WTC11 (cell line): ENCODE measurements around the gene CREB3. TPM values are rescaled to one million over a fixed set of nuclear protein-coding genes. Genes with fewer than 3 reads are reported as not detected.

Source experiments
- AFF4 ChIP-seq: sonication (generic); formaldehyde crosslinking; IDR thresholded peaks from 2 replicates; pipeline ENCODE4 v1.8.1; 2023; ENCODE audit warnings: mild to moderate bottlenecking, missing genetic modification reagents, borderline replicate concordance
- ATF1 ChIP-seq: sonication (generic); formaldehyde crosslinking; IDR thresholded peaks from 2 replicates; pipeline ENCODE4 v1.8.1; 2023; ENCODE audit warnings: mild to moderate bottlenecking, moderate library complexity, missing genetic modification reagents
- ATF3 ChIP-seq: sonication (generic); formaldehyde crosslinking; conservative IDR thresholded peaks from 2 replicates; pipeline ENCODE4 v1.8.1; 2022; ENCODE audit warnings: mild to moderate bottlenecking, missing genetic modification reagents
- CREB1 ChIP-seq: sonication (generic); formaldehyde crosslinking; IDR thresholded peaks from 2 replicates; pipeline ENCODE4 v1.8.0; 2023; ENCODE audit warnings: mild to moderate bottlenecking, missing genetic modification reagents
- FOXJ3 ChIP-seq: sonication (generic); formaldehyde crosslinking; IDR thresholded peaks from 2 replicates; pipeline ENCODE4 v1.9.0; 2021; ENCODE audit warnings: missing genetic modification reagents, mild to moderate bottlenecking, borderline replicate concordance
- FOXK1 ChIP-seq: sonication (generic); formaldehyde crosslinking; IDR thresholded peaks from 2 replicates; pipeline ENCODE4 v1.8.0; 2022; ENCODE audit warnings: mild to moderate bottlenecking, moderate library complexity, missing genetic modification reagents
- FOXP4 ChIP-seq: sonication (generic); formaldehyde crosslinking; IDR thresholded peaks from 2 replicates; pipeline ENCODE4 v1.8.0; 2022; ENCODE audit warnings: mild to moderate bottlenecking, missing genetic modification reagents
- GRHL2 ChIP-seq: fragments of 250-450 bp; sonication (Bioruptor Pico); IDR thresholded peaks from 2 replicates; pipeline ENCODE4 v1.8.0; 2022; ENCODE audit warnings: mild to moderate bottlenecking, moderate library complexity; ENCODE audit not compliant: insufficient replicate concordance, severe bottlenecking
- HMGA2 ChIP-seq: fragments of 250-450 bp; sonication (Bioruptor Pico); IDR thresholded peaks from 2 replicates; pipeline ENCODE4 v1.4.0; 2021; ENCODE audit warnings: mild to moderate bottlenecking, moderate library complexity
- JAZF1 ChIP-seq: fragments of 250-450 bp; sonication (Bioruptor Pico); IDR thresholded peaks from 2 replicates; pipeline ENCODE4 v1.9.0; 2021; ENCODE audit warnings: moderate library complexity, mild to moderate bottlenecking, inconsistent platforms
- KAT7 ChIP-seq: sonication (generic); formaldehyde crosslinking; IDR thresholded peaks from 2 replicates; pipeline ENCODE4 v1.8.1; 2023; ENCODE audit warnings: missing genetic modification reagents, mild to moderate bottlenecking, borderline replicate concordance
- NFE2L1 ChIP-seq: sonication (generic); formaldehyde crosslinking; IDR thresholded peaks from 2 replicates; pipeline ENCODE4 v1.8.1; 2023; ENCODE audit warnings: missing genetic modification reagents
- NR2C2 ChIP-seq: sonication (generic); formaldehyde crosslinking; IDR thresholded peaks from 2 replicates; pipeline ENCODE4 v1.8.0; 2022; ENCODE audit warnings: mild to moderate bottlenecking, missing genetic modification reagents
- NR3C1 ChIP-seq: sonication (generic); formaldehyde crosslinking; conservative IDR thresholded peaks from 2 replicates; pipeline ENCODE4 v1.8.1; 2023; ENCODE audit warnings: low read depth, mild to moderate bottlenecking, missing genetic modification reagents
- PRRX2 ChIP-seq: fragments of 250-450 bp; sonication (Bioruptor Pico); IDR thresholded peaks from 2 replicates; pipeline ENCODE4 v1.8.0; 2021; ENCODE audit warnings: mild to moderate bottlenecking
- RELA ChIP-seq: sonication (generic); formaldehyde crosslinking; IDR thresholded peaks from 2 replicates; pipeline ENCODE4 v1.8.1; 2022; ENCODE audit warnings: missing genetic modification reagents, mild to moderate bottlenecking, borderline replicate concordance
- RORB ChIP-seq: fragments of 250-450 bp; sonication (Bioruptor Pico); IDR thresholded peaks from 2 replicates; pipeline ENCODE4 v1.9.0; 2021; ENCODE audit warnings: mild to moderate bottlenecking
- TCF7 ChIP-seq: sonication (generic); formaldehyde crosslinking; IDR thresholded peaks from 2 replicates; pipeline ENCODE4 v1.8.0; 2022; ENCODE audit warnings: mild to moderate bottlenecking, low read depth, missing genetic modification reagents, moderate library complexity
- TEAD1 ChIP-seq: sonication (generic); formaldehyde crosslinking; IDR thresholded peaks from 2 replicates; pipeline ENCODE4 v1.8.0; 2022; ENCODE audit warnings: mild to moderate bottlenecking, missing genetic modification reagents
- TP53 ChIP-seq: sonication (generic); formaldehyde crosslinking; IDR thresholded peaks from 2 replicates; pipeline ENCODE4 v1.8.1; 2023; ENCODE audit warnings: mild to moderate bottlenecking, missing genetic modification reagents
- ZNF219 ChIP-seq: sonication (generic); formaldehyde crosslinking; IDR thresholded peaks from 2 replicates; pipeline ENCODE4 v1.8.0; 2023; ENCODE audit warnings: missing genetic modification reagents, mild to moderate bottlenecking, borderline replicate concordance
- ZNF263 ChIP-seq: sonication (generic); formaldehyde crosslinking; IDR thresholded peaks from 2 replicates; pipeline ENCODE4 v1.8.1; 2022; ENCODE audit warnings: low read depth, mild to moderate bottlenecking, moderate library complexity, missing genetic modification reagents
- ZNF281 ChIP-seq: sonication (generic); formaldehyde crosslinking; IDR thresholded peaks from 2 replicates; pipeline ENCODE4 v1.8.0; 2023; ENCODE audit warnings: mild to moderate bottlenecking, missing genetic modification reagents
- ZNF317 ChIP-seq: sonication (generic); formaldehyde crosslinking; IDR thresholded peaks from 2 replicates; pipeline ENCODE4 v1.8.1; 2023; ENCODE audit warnings: low read depth, mild to moderate bottlenecking, moderate library complexity, missing genetic modification reagents, borderline replicate concordance
- ZNF416 ChIP-seq: fragments of 250-450 bp; sonication (Bioruptor Pico); IDR thresholded peaks from 2 replicates; pipeline ENCODE4 v1.9.0; 2021; ENCODE audit warnings: mild to moderate bottlenecking, inconsistent platforms
- ZNF423 ChIP-seq: fragments of 250-450 bp; sonication (Bioruptor Pico); IDR thresholded peaks from 2 replicates; pipeline ENCODE4 v2.1.2; 2022; ENCODE audit warnings: mild to moderate bottlenecking, moderate library complexity
- ZNF512 ChIP-seq: sonication (generic); formaldehyde crosslinking; IDR thresholded peaks from 2 replicates; pipeline ENCODE4 v1.8.1; 2022; ENCODE audit warnings: missing genetic modification reagents, borderline replicate concordance
- ZSCAN18 ChIP-seq: fragments of 250-450 bp; sonication (Bioruptor Pico); IDR thresholded peaks from 2 replicates; pipeline ENCODE4 v2.1.2; 2022; ENCODE audit warnings: mild to moderate bottlenecking, moderate library complexity
- total RNA-seq: library from RNA; stranded (reverse); gene quantifications from 3 replicates; pipeline ENCODE4 v1.2.3, GENCODE V29; 2021

The CREB3 gene
- total RNA-seq, 1 experiment from 2014 or later, result 21.4 TPM

- no peak for TF ChIP-seq ZSCAN18 (CRISPR knock-in tag)
- no peak for TF ChIP-seq JAZF1
- TF ChIP-seq GRHL2, result no peak
- peak; percentile 30; the same call in 1 of the 2 replicates for TF ChIP-seq RELA
- peak; percentile 32 for TF ChIP-seq FOXK1 (CRISPR knock-in tag)
- TF ChIP-seq ZNF317 (CRISPR knock-in tag), result no peak
- TF ChIP-seq ATF1 (CRISPR knock-in tag), result no peak
- TF ChIP-seq ATF3 (CRISPR knock-in tag), result no peak
- no peak for TF ChIP-seq TCF7 (CRISPR knock-in tag)
- no peak for TF ChIP-seq NR3C1 (CRISPR knock-in tag)
- TF ChIP-seq ZNF281 (CRISPR knock-in tag), result peak; percentile 10; the same call in 1 of the 2 replicates
- TF ChIP-seq TP53 (CRISPR knock-in tag), result no peak; the same call in 1 of the 2 replicates
- no peak for TF ChIP-seq HMGA2
- 0 out of 2 replicates have a peak, but pooled peaks have one; percentile 55 for TF ChIP-seq NFE2L1 (CRISPR knock-in tag)
- TF ChIP-seq ZNF512 (CRISPR knock-in tag), result no peak
- TF ChIP-seq TEAD1 (CRISPR knock-in tag), result peak; percentile 49; the same call in 1 of the 2 replicates
- no peak for TF ChIP-seq ZNF416
- no peak for TF ChIP-seq NR2C2
- TF ChIP-seq KAT7, result peak; percentile 95; the same call in 1 of the 2 replicates
- no peak for TF ChIP-seq ZNF219 (CRISPR knock-in tag)
- no peak for TF ChIP-seq PRRX2
- no peak for TF ChIP-seq ZNF263 (CRISPR knock-in tag)
- no peak for TF ChIP-seq RORB (CRISPR knock-in tag)
- 0 out of 2 replicates have a peak, but pooled peaks have one; percentile 36 for TF ChIP-seq FOXP4 (CRISPR knock-in tag)
- TF ChIP-seq FOXJ3 (CRISPR knock-in tag), result no peak
- no peak for TF ChIP-seq AFF4 (CRISPR knock-in tag)
- TF ChIP-seq ZNF423 (CRISPR knock-in tag), result peak; percentile 69
- no peak for TF ChIP-seq CREB1 (CRISPR knock-in tag)
These were observed 42.7 kb upstream of the CREB3 start, which contains the start of gene TPM2 (continued) for GRCh38 chr9:35689542-35690293.
